AG09309 (cell line): ENCODE results near the gene RMI1.

Experiments used
- DNase-seq: peaks from one replicate; pipeline ENCODE4 v3.0.0-alpha.2; 2010; ENCODE audit warnings: low read depth
- H3K4me3 ChIP-seq: 2 replicates; pipeline ENCODE4 v1.5.1; 2011; ENCODE audit warnings: mild to moderate bottlenecking, low read depth, low read length, moderate library complexity; ENCODE audit not compliant: control insufficient read depth
- CTCF ChIP-seq: IDR thresholded peaks from 2 replicates; pipeline ENCODE4 v1.5.1; 2011; ENCODE audit warnings: mild to moderate bottlenecking, low read depth, low read length, inconsistent platforms; ENCODE audit not compliant: insufficient read depth, control insufficient read depth; ENCODE audit errors: missing control alignments

RMI1 gene

GRCh38 chr9:83957248-83957513 lies 23.4 kb upstream of the RMI1 start:
- TF ChIP-seq CTCF: no peak
- H3K4me3 ChIP-seq: peak overlapping the region; percentile 75
- no peak for DNase-seq

GRCh38 chr9:83959061-83959460 lies 21.5 kb upstream of the RMI1 start:
- no peak for TF ChIP-seq CTCF
- peak; percentile 50 for DNase-seq

GRCh38 chr9:83960991-83961390 lies 19.6 kb upstream of the RMI1 start:
- no peak for DNase-seq
- no peak overlapping the region for H3K4me3 ChIP-seq
- TF ChIP-seq CTCF: no peak

More at GRCh38 chr9:83959061-83959460, 21.5 kb upstream of the RMI1 start:
- no peak overlapping the region for H3K4me3 ChIP-seq

GRCh38 chr9:83962165-83962564 lies 18.4 kb upstream of the RMI1 start:
- H3K4me3 ChIP-seq: no peak overlapping the region
- peak; percentile 46 for DNase-seq
- no peak for TF ChIP-seq CTCF

- H3K4me3 ChIP-seq: no peak overlapping the region
- no peak for TF ChIP-seq CTCF
- no peak for DNase-seq
Measured at GRCh38 chr9:83964973-83965349, 15.6 kb upstream of the RMI1 start.

- no peak for TF ChIP-seq CTCF
- DNase-seq: no peak
- no peak overlapping the region for H3K4me3 ChIP-seq
Measured at GRCh38 chr9:83965350-83966208, 15.0 kb upstream of the RMI1 start.
